Activated T-cell treated with anti-CD3 and anti-CD28 coated beads, Interleukin-2, amount 50 U/mL, for 4 hours (primary cell): ENCODE data around the gene MAP3K13. TPM values are rescaled to one million over a fixed set of nuclear protein-coding genes. Genes with fewer than 3 reads are reported as not detected.

Experiments used
- total RNA-seq, 3 donors: library from RNA; stranded (reverse); gene quantifications; one replicate each; pipeline ENCODE4 v1.2.1, GENCODE V29; 2021

The MAP3K13 gene
- total RNA-seq, 3 donors from 2014 or later: 8.8 to 12.3 (median 9.0) TPM

Other genes starting within 250 kb of the MAP3K13 start
- gene C3orf70, start 210.1 kb upstream of the MAP3K13 start, total RNA-seq: under 1 TPM in 1 of 3 donors, not detected in 2; 0.05 TPM
- gene EHHADH, start 109.1 kb upstream of the MAP3K13 start, total RNA-seq: 1 to 10 TPM in 2 of 3 donors, under 1 TPM in 1; 0.79 to 1.8 (median 1.8) TPM
- 10 to 100 TPM; 25.1 to 28.0 (median 25.6) TPM for gene TMEM41A, start 135.9 kb downstream of the MAP3K13 start, total RNA-seq
- under 1 TPM in 2 of 3 donors, not detected in 1; 0.05 to 0.13 TPM for gene LIPH, start 189.5 kb downstream of the MAP3K13 start, total RNA-seq
- gene SENP2, start 223.2 kb downstream of the MAP3K13 start, total RNA-seq: 10 to 100 TPM; 33.0 to 43.4 (median 40.3) TPM